Esophagus (tissue), 2 donors: ENCODE measurements around the gene SIK3. TPM values are rescaled to one million over a fixed set of nuclear protein-coding genes. Genes with fewer than 3 reads are reported as not detected.
A peak's percentile ranks its signal among the peaks of the same experiment; 100 is the strongest.

Experiments
- H3K27ac ChIP-seq, 2 donors: one replicate each; pipeline ENCODE4 v1.5.1; 2013; ENCODE audit warnings: low read depth in 2 of 2, mild to moderate bottlenecking in 2 of 2, inconsistent platforms in 1 of 2, low read length in 1 of 2, moderate library complexity in 1 of 2
- H3K27me3 ChIP-seq, 2 donors: one replicate each; pipeline ENCODE4 v1.6.1; 2013; ENCODE audit warnings: low read length in 2 of 2, control low read depth in 1 of 2, mild to moderate bottlenecking in 1 of 2; ENCODE audit not compliant: insufficient read depth in 2 of 2, control insufficient read depth in 1 of 2
- H3K36me3 ChIP-seq, 2 donors: one replicate each; pipeline ENCODE4 v1.6.1; 2013; ENCODE audit warnings: low read length in 1 of 2; ENCODE audit not compliant: control insufficient read depth in 2 of 2, insufficient read depth in 2 of 2
- H3K4me1 ChIP-seq, 2 donors: one replicate each; pipeline ENCODE4 v1.6.1; 2013; ENCODE audit warnings: low read length in 1 of 2; ENCODE audit not compliant: control insufficient read depth in 2 of 2, insufficient read depth in 2 of 2
- H3K4me3 ChIP-seq, 2 donors: one replicate each; pipeline ENCODE4 v1.5.1; 2013; ENCODE audit warnings: low read length in 2 of 2, mild to moderate bottlenecking in 2 of 2, low read depth in 1 of 2, moderate library complexity in 1 of 2
- H3K9me3 ChIP-seq, 2 donors: one replicate each; pipeline ENCODE4 v1.6.1; 2013; ENCODE audit warnings: mild to moderate bottlenecking in 2 of 2, low read depth in 1 of 2, low read length in 1 of 2, moderate library complexity in 1 of 2; ENCODE audit not compliant: control insufficient read depth in 2 of 2, insufficient read depth in 1 of 2
- WGBS, 2 donors: extraction: QIAGEN DNeasy Blood & Tissue Kit; methylation state at CpG; one replicate each; pipeline ENCODE4 v1.1.7; 2013; 5-methylcytosine and 5-hydroxymethylcytosine counted together
- polyA plus RNA-seq, 2 donors: library from polyadenylated mRNA; stranded (reverse); fragments of 200-250 nt; gene quantifications; one replicate each; pipeline ENCODE4 v1.2.3, GENCODE V29; 2013
- donor health status: healthy with polysubstance abuse.
- donor health status: Bipolar disorder and iron deficiency.

Gene SIK3
- polyA plus RNA-seq, 2 donors: 6.4 to 7.0 TPM

- H3K27ac ChIP-seq: no peak overlapping the region
- 82 to 90% methylated on average over 3 of the region's 3 CpGs for WGBS, 2 donors
- peaks cover 5 to 6% of the 10 kb centered on the region in 2 donors for H3K36me3 ChIP-seq
Measured at GRCh38 chr11:116893437-116893836, 204.8 kb downstream of the SIK3 start.

GRCh38 chr11:116892374-116892773 lies 205.9 kb downstream of the SIK3 start:
- H3K9me3 ChIP-seq: no peaks in the 10 kb centered on the region
- peaks cover 5 to 6% of the 10 kb centered on the region in 2 donors for H3K36me3 ChIP-seq
- 89 to 94% methylated on average over 2 of the region's 2 CpGs for WGBS, 2 donors
- no peak overlapping the region for H3K4me3 ChIP-seq
- no peaks in the 10 kb centered on the region for H3K4me1 ChIP-seq
- no peaks in the 10 kb centered on the region for H3K27me3 ChIP-seq
- H3K27ac ChIP-seq: no peak overlapping the region

More at GRCh38 chr11:116893437-116893836, 204.8 kb downstream of the SIK3 start:
- no peaks in the 10 kb centered on the region for H3K4me1 ChIP-seq
- H3K27me3 ChIP-seq: no peaks in the 10 kb centered on the region
- no peaks in the 10 kb centered on the region for H3K9me3 ChIP-seq
- no peak overlapping the region for H3K4me3 ChIP-seq

- Histone ChIP-seq H3K4me1 (no peaks in the 10 kb centered on the region), H3K9me3 (no peaks in the 10 kb centered on the region), H3K27ac (no peak overlapping the region), H3K27me3 (no peaks in the 10 kb centered on the region), H3K4me3 (no peak overlapping the region), H3K36me3 (peaks cover 5 to 6% of the 10 kb centered on the region in 2 donors)
- WGBS, 2 donors: 46 to 80% methylated on average over 2 of the region's 2 CpGs
Measured at GRCh38 chr11:116891746-116892145, 206.5 kb downstream of the SIK3 start.

GRCh38 chr11:116890607-116891006 lies 207.6 kb downstream of the SIK3 start:
- Histone ChIP-seq H3K27ac (no peak overlapping the region), H3K4me3 (no peak overlapping the region), H3K9me3 (no peaks in the 10 kb centered on the region), H3K4me1 (no peaks in the 10 kb centered on the region), H3K27me3 (no peaks in the 10 kb centered on the region), H3K36me3 (peaks cover 0 to 6% of the 10 kb centered on the region in 2 donors)
- 91 to 93% methylated on average over 4 of the region's 4 CpGs for WGBS, 2 donors

- H3K27me3 ChIP-seq: no peaks in the 10 kb centered on the region
- no peaks in the 10 kb centered on the region for H3K4me1 ChIP-seq
- WGBS, 2 donors: 76 to 77% methylated on average over 2 of the region's 2 CpGs
- H3K27ac ChIP-seq: no peak overlapping the region
- peaks cover 0 to 6% of the 10 kb centered on the region in 2 donors for H3K36me3 ChIP-seq
- H3K9me3 ChIP-seq: no peaks in the 10 kb centered on the region
- no peak overlapping the region for H3K4me3 ChIP-seq
Measured at GRCh38 chr11:116890193-116890592, 208.0 kb downstream of the SIK3 start.

GRCh38 chr11:116888884-116889549 lies 209.2 kb downstream of the SIK3 start:
- H3K4me3 ChIP-seq: no peak overlapping the region
- no peak overlapping the region for H3K27ac ChIP-seq
- H3K9me3 ChIP-seq: no peaks in the 10 kb centered on the region
- 88 to 95% methylated on average over 3 of the region's 3 CpGs for WGBS, 2 donors
- H3K27me3 ChIP-seq: no peaks in the 10 kb centered on the region
- H3K36me3 ChIP-seq: peaks cover 0 to 6% of the 10 kb centered on the region in 2 donors
- H3K4me1 ChIP-seq: no peaks in the 10 kb centered on the region

- WGBS, 2 donors: 80 to 84% methylated on average over 5 of the region's 5 CpGs
- Histone ChIP-seq H3K4me3 (no peak overlapping the region), H3K4me1 (no peaks in the 10 kb centered on the region), H3K27me3 (no peaks in the 10 kb centered on the region), H3K27ac (no peak overlapping the region), H3K36me3 (no peaks in the 10 kb centered on the region), H3K9me3 (no peaks in the 10 kb centered on the region)
Measured at GRCh38 chr11:116888024-116888423, 210.2 kb downstream of the SIK3 start.

- peak overlapping the region; percentile 36 to 66 for H3K27ac ChIP-seq
- 73 to 74% methylated on average over 5 of the region's 5 CpGs for WGBS, 2 donors
Measured at GRCh38 chr11:116885951-116886655, 212.1 kb downstream of the SIK3 start.

GRCh38 chr11:116882386-116882785 lies 215.8 kb downstream of the SIK3 start:
- H3K27me3 ChIP-seq: no peaks in the 10 kb centered on the region
- H3K4me1 ChIP-seq: no peaks in the 10 kb centered on the region
- no peaks in the 10 kb centered on the region for H3K36me3 ChIP-seq
- H3K4me3 ChIP-seq: no peak overlapping the region
- no peak overlapping the region for H3K27ac ChIP-seq
- H3K9me3 ChIP-seq: no peaks in the 10 kb centered on the region

More at GRCh38 chr11:116885951-116886655, 212.1 kb downstream of the SIK3 start:
- H3K9me3 ChIP-seq: no peaks in the 10 kb centered on the region
- no peaks in the 10 kb centered on the region for H3K36me3 ChIP-seq
- no peak overlapping the region for H3K4me3 ChIP-seq
- no peaks in the 10 kb centered on the region for H3K27me3 ChIP-seq
- H3K4me1 ChIP-seq: no peaks in the 10 kb centered on the region

- Histone ChIP-seq H3K9me3 (no peaks in the 10 kb centered on the region), H3K27ac (no peak overlapping the region), H3K36me3 (no peaks in the 10 kb centered on the region)
Measured at GRCh38 chr11:116881143-116881542, 217.1 kb downstream of the SIK3 start.

More at GRCh38 chr11:116881143-116881542, 217.1 kb downstream of the SIK3 start:
- Histone ChIP-seq H3K27me3 (no peaks in the 10 kb centered on the region), H3K4me3 (no peak overlapping the region), H3K4me1 (no peaks in the 10 kb centered on the region)
- WGBS, 2 donors: 85 to 86% methylated on average over 6 of the region's 6 CpGs
